ENCODE data around the gene PRDM16.

DNA sequence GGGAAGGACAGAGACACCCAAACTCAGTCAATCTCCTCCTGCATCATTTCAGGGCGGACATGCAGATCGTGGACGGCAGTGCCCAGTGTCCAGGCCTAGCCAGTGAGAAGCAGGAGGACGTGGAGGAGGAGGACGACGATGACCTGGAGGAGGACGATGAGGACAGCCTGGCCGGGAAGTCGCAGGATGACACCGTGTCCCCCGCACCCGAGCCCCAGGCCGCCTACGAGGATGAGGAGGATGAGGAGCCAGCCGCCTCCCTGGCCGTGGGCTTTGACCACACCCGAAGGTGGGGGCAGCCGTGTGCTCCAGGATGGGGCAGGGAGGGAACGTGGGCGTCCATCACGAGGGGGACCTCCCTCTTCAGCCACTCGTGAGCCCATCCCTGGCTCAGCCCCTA, 361.8 kb downstream of the PRDM16 start:
- TF ChIP-seq CTCF (IDR thresholded peaks at IDR 0.05; ENCODE audit: low read depth, low read length): no peak
- TF ChIP-seq POLR2A (IDR thresholded peaks at IDR 0.05; ENCODE audit: extremely low read depth, insufficient read length): no peak
